CD4-positive, alpha-beta T cell treated with Interleukin-10 for 1 hour (primary cell): ENCODE results near the gene STAMBP.

Source experiments
- DNase-seq: peaks from one replicate; pipeline ENCODE4 v3.0.0-alpha.2; 2020

STAMBP gene

GRCh38 chr2:73908689-73909652, 80.2 kb downstream of the STAMBP start:
- DNase-seq: no peak

GRCh38 chr2:73910873-73911547, 82.2 kb downstream of the STAMBP start:
- DNase-seq: no peak

GRCh38 chr2:73911548-73912208, 82.9 kb downstream of the STAMBP start:
- DNase-seq: no peak

GRCh38 chr2:73913414-73914054, 84.8 kb downstream of the STAMBP start:
- no peak for DNase-seq

GRCh38 chr2:73914667-73915066, 85.9 kb downstream of the STAMBP start:
- DNase-seq: no peak

GRCh38 chr2:73915437-73915993, 86.8 kb downstream of the STAMBP start:
- DNase-seq: no peak

GRCh38 chr2:73916666-73917065, 87.9 kb downstream of the STAMBP start:
- DNase-seq: no peak

GRCh38 chr2:73917296-73917695, 88.5 kb downstream of the STAMBP start:
- DNase-seq: no peak

GRCh38 chr2:73917696-73918207, 89.0 kb downstream of the STAMBP start:
- DNase-seq: no peak

- DNase-seq: no peak
Measured at GRCh38 chr2:73918856-73919255, 90.1 kb downstream of the STAMBP start.

- no peak for DNase-seq
Measured at GRCh38 chr2:73919596-73920228, 91.0 kb downstream of the STAMBP start.

- DNase-seq: peak; percentile 34
Measured at GRCh38 chr2:73920577-73921545, 92.1 kb downstream of the STAMBP start.

GRCh38 chr2:73921581-73921980, 92.8 kb downstream of the STAMBP start:
- no peak for DNase-seq

- no peak for DNase-seq
Measured at GRCh38 chr2:73922681-73923080, 93.9 kb downstream of the STAMBP start.
